GM21825 (cell line): ENCODE data around the gene CPA3.

Experiments used
- ATAC-seq: cut with Tn5 transposase; IDR thresholded peaks from one replicate; pipeline ENCODE4 v1.9.1; 2021; ENCODE audit warnings: mild to moderate bottlenecking, moderate library complexity; ENCODE audit not compliant: unreplicated experiment

CPA3 gene

GRCh38 chr3:148865049-148865448 lies at the start of gene CPA3:
Gene CPA3, plus strand, starts transcription at chr3:148865296. Its CDS starts 12 bp downstream, at chr3:148865308.
- ATAC-seq: no peak

GRCh38 chr3:148815316-148816110 lies 49.6 kb upstream of the CPA3 start:
- no peak for ATAC-seq

- ATAC-seq: no peak
Measured at GRCh38 chr3:148816427-148816826, 48.7 kb upstream of the CPA3 start.

- no peak for ATAC-seq
Measured at GRCh38 chr3:148816981-148817525, 48.0 kb upstream of the CPA3 start.

GRCh38 chr3:148820361-148821245 lies 44.5 kb upstream of the CPA3 start:
- no peak for ATAC-seq

GRCh38 chr3:148823026-148823425 lies 42.1 kb upstream of the CPA3 start:
- no peak for ATAC-seq

GRCh38 chr3:148825476-148825875 lies 39.6 kb upstream of the CPA3 start:
- ATAC-seq: no peak

GRCh38 chr3:148827585-148827984 lies 37.5 kb upstream of the CPA3 start, which contains the start of gene CPB1:
Gene CPB1, plus strand, starts transcription at chr3:148827811. Its CDS starts 13 bp downstream, at chr3:148827824.
- ATAC-seq: no peak

- ATAC-seq: no peak
Measured at GRCh38 chr3:148828136-148828690, 36.9 kb upstream of the CPA3 start.

GRCh38 chr3:148829926-148830325 lies 35.2 kb upstream of the CPA3 start:
- ATAC-seq: no peak

GRCh38 chr3:148833223-148833622 lies 31.9 kb upstream of the CPA3 start:
- ATAC-seq: no peak

GRCh38 chr3:148839805-148840204 lies 25.3 kb upstream of the CPA3 start:
- ATAC-seq: no peak

GRCh38 chr3:148840451-148840850 lies 24.6 kb upstream of the CPA3 start:
- ATAC-seq: no peak

GRCh38 chr3:148845756-148846395 lies 19.2 kb upstream of the CPA3 start:
- ATAC-seq: no peak

GRCh38 chr3:148847351-148847750 lies 17.7 kb upstream of the CPA3 start:
- no peak for ATAC-seq

GRCh38 chr3:148848410-148848809 lies 16.7 kb upstream of the CPA3 start:
- ATAC-seq: no peak

GRCh38 chr3:148852271-148852992 lies 12.7 kb upstream of the CPA3 start:
- ATAC-seq: no peak

GRCh38 chr3:148853076-148853475 lies 12.0 kb upstream of the CPA3 start:
- ATAC-seq: no peak

GRCh38 chr3:148854061-148854460 lies 11.0 kb upstream of the CPA3 start:
- ATAC-seq: no peak

GRCh38 chr3:148856384-148856783 lies 8.7 kb upstream of the CPA3 start:
- no peak for ATAC-seq
